ENCODE measurements around the gene SIM2. TPM values are rescaled to one million over a fixed set of nuclear protein-coding genes. Genes with fewer than 3 reads are reported as not detected.

Gene SIM2
- total RNA-seq, 1 experiment from 2014 or later = not detected

DNA sequence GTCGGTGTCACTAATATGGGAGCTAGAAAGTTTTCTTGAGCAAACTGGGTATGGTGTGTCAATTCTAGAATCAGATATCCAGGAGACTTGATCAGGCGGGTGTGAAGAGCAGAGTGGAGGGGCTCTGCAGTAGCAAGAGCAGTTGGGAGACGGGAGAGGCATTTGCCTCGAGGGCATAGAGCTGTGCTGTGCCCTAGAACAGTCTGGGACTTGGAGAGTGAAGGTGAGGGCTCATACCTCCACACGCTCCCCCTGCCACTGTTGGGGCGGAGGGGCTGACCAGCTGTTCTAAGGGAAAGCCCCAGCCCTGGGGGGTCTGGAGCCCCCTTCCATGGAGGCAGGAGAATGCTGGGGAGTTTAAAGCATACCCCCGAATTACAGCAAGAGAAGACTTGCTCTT, 33.8 kb downstream of the SIM2 start:
- no peaks in the 10 kb centered on the region for H3K79me1 ChIP-seq (ENCODE audit: insufficient read depth, low read depth, low read length, poor library complexity, severe bottlenecking)
- H3K4me3 Mint-ChIP-seq = no peak overlapping the region
- peaks cover 0 to 4% of the 10 kb centered on the region in 2 experiments; a peak in 2 of 4 replicates for H3K4me1 Mint-ChIP-seq
- H3K14ac ChIP-seq (ENCODE audit: insufficient read depth, low read length) = no peak overlapping the region
- H4K8ac ChIP-seq (replicated peaks; ENCODE audit: insufficient read length, low read depth, low read length) = no peak overlapping the region
- no peaks in the 10 kb centered on the region for H3K27me3 ChIP-seq (ENCODE audit: insufficient read depth, low read length)
- H3K79me2 ChIP-seq (ENCODE audit: insufficient read depth, low read length) = no peaks in the 10 kb centered on the region
- no peak overlapping the region for H2AFZ ChIP-seq (ENCODE audit: low read length)
- no peaks in the 10 kb centered on the region for H3K23me2 ChIP-seq (ENCODE audit: insufficient read length, low read depth, low read length, poor library complexity, severe bottlenecking)
- H3K27me3 Mint-ChIP-seq (ENCODE audit: low read depth) = peaks cover 24% of the 10 kb centered on the region
- H2BK15ac ChIP-seq (ENCODE audit: low read depth, low read length) = no peak overlapping the region
- no peak overlapping the region for H2AK5ac ChIP-seq (ENCODE audit: insufficient read length, low read length)
- peak overlapping the region in 1 of 3 experiments; percentile 9; a peak in 1 of 7 replicates for H3K27ac Mint-ChIP-seq
- no peak overlapping the region for H3K23ac ChIP-seq (ENCODE audit: insufficient read length, low read depth, low read length)
- no peak overlapping the region for H4K5ac ChIP-seq (ENCODE audit: insufficient read length, low read depth, low read length)
- no peak overlapping the region for H4K91ac ChIP-seq (ENCODE audit: insufficient read length, low read depth, low read length)
- H2BK120ac ChIP-seq (ENCODE audit: low read depth, low read length, poor library complexity, severe bottlenecking) = no peak overlapping the region
- H3K4me2 ChIP-seq (ENCODE audit: insufficient read depth, insufficient read length, low read length) = no peak overlapping the region
- no peak overlapping the region for H3K9ac ChIP-seq (ENCODE audit: extremely low read depth, insufficient read length, low read length)
- H3K4ac ChIP-seq (ENCODE audit: low read depth, low read length) = no peak overlapping the region
- no peak overlapping the region for H2BK12ac ChIP-seq (ENCODE audit: insufficient read length, low read depth, low read length)
- no CpG with 5 or more reads among the region's 7 CpGs for WGBS (ENCODE audit: extremely low coverage, insufficient read length, low lambda C conversion rate)
- H2BK5ac ChIP-seq (ENCODE audit: insufficient read length, low read length) = no peak overlapping the region
- peaks cover 0 to 3% of the 10 kb centered on the region in 2 experiments; a peak in 2 of 5 replicates for H3K9me3 Mint-ChIP-seq
- H3K4me1 ChIP-seq (ENCODE audit: insufficient read depth, low read length) = no peaks in the 10 kb centered on the region
- H4K20me1 ChIP-seq (ENCODE audit: control insufficient read depth, insufficient read depth, insufficient read length) = no peaks in the 10 kb centered on the region
- H3K18ac ChIP-seq (ENCODE audit: insufficient read length, low read depth, low read length) = no peak overlapping the region
- no peak overlapping the region for H3K56ac ChIP-seq (ENCODE audit: insufficient read length, low read depth, low read length)
- no peak overlapping the region for H2BK20ac ChIP-seq (ENCODE audit: low read depth, low read length, poor library complexity, severe bottlenecking)
- TF ChIP-seq, protein P1, sequence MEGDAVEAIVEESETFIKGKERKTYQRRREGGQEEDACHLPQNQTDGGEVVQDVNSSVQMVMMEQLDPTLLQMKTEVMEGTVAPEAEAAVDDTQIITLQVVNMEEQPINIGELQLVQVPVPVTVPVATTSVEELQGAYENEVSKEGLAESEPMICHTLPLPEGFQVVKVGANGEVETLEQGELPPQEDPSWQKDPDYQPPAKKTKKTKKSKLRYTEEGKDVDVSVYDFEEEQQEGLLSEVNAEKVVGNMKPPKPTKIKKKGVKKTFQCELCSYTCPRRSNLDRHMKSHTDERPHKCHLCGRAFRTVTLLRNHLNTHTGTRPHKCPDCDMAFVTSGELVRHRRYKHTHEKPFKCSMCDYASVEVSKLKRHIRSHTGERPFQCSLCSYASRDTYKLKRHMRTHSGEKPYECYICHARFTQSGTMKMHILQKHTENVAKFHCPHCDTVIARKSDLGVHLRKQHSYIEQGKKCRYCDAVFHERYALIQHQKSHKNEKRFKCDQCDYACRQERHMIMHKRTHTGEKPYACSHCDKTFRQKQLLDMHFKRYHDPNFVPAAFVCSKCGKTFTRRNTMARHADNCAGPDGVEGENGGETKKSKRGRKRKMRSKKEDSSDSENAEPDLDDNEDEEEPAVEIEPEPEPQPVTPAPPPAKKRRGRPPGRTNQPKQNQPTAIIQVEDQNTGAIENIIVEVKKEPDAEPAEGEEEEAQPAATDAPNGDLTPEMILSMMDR (conservative IDR thresholded peaks at IDR 0.05) = no peak
- no peak for DNase-seq
- no peak overlapping the region for H3K27ac ChIP-seq (ENCODE audit: insufficient read length, low read depth, low read length)
- H3K36me3 Mint-ChIP-seq (ENCODE audit: insufficient read depth in 1 of 3, low read depth in 3 of 3) = no peaks in the 10 kb centered on the region; a peak in 1 of 7 replicates
- H3K9me3 ChIP-seq (ENCODE audit: control insufficient read depth, low read depth, low read length) = no peaks in the 10 kb centered on the region
- H3T11ph ChIP-seq (ENCODE audit: low read length) = no peak overlapping the region

All from H9 (cell line).